ENCODE measurements around the gene IFI35.
"Not testable (repeated sequence)": the region's sequence is repeated elsewhere in the genome, so short reads cannot be mapped to it uniquely, and the experiment has no call there.

Gene IFI35

DNA sequence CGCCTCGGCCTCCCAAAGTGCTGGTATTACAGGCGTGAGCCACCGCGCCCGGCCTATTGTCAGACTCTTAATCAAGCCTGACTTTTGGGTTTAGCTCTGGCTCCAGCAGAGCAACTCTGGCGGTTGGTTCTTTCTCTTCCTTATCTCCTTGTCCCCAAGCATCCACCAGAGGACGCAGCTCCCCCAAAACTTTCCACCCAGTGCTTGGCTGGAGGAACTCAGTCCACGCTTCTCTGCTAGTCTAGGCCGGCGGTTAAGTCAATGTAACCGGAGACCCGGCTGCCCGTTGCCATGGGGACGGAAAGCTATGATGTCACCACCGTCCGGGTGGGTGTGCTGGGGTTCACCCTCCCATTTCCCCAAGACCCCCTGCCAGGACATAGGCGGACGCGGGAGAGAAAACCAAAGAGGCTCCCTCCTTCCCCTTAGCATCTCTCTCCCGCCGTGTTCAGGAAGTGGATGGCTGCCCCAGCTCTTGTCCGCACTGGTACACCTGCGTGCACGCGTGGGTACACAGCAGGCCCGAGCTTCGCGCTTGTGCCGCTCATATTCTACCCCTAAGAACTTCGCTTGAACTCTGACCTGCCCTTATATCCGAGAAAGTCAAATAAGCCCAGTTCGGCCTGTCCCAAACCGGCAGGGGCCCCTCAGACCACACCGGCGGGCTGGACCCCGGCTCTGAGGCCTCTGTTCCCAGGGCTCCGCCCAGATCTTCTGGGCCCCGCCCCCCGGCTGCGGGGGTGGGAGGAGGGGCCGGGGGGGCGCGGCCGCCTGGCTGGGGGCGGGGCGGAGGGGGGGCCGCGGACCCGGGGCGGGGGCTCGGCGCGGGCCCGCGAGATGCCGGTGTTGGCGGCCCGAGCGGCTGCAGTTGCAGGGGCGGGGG lies 18.1 kb downstream of the IFI35 start, which contains the start of gene RND2:
TSS of gene RND2 (plus strand) at position 825 of the 883 bp plus-strand sequence. CDS start 117 bp downstream, outside the sequence.
- DNase-seq: peak; percentile 96

DNA sequence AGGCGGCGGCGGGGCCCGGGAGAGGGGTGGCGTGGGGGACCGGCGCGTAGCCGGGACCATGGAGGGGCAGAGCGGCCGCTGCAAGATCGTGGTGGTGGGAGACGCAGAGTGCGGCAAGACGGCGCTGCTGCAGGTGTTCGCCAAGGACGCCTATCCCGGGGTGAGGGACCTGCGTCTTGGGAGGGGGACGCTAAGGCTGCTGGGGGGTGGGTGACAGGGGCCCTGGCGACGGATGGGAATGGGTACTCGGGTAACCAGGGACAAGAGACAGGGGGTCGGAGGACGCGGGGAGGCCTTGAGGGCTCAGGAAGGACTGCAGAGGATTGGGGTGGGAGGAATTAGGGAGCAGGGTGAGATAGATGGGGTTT lies 18.7 kb downstream of the IFI35 start:
- DNase-seq: no peak

DNA sequence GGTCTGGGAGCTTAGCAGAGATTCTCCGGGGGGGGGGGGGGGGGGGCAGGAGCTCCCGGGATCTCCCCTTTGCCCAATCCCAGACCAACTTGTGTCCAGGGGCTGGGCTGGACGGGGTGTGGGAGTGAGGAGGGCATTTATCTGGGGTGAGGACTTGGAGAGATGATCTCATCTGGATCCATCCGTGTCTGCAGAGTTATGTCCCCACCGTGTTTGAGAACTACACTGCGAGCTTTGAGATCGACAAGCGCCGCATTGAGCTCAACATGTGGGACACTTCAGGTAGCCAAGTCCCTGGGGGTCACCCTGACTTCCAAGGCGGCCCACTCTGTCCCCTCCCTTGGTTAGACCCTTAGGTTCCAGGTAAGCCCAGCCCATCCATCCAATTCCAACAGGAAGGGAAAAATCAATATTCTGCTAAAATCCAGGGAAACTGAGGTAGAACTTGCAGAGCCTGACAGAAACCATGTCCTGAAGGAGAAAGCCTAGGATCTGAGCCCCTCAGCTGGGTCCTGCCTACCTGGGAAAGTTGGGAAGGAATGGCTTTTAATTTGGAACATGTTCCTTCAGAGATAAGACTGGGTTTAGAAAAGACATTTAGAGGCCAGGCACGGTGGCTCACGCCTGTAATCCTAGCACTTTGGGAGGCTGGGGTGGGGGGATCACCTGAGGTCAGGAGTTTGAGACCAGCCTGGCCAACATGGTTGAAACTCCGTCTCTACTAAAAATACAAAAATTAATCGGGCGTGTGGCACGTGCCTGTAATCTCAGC lies 19.4 kb downstream of the IFI35 start:
- no peak for DNase-seq

DNA sequence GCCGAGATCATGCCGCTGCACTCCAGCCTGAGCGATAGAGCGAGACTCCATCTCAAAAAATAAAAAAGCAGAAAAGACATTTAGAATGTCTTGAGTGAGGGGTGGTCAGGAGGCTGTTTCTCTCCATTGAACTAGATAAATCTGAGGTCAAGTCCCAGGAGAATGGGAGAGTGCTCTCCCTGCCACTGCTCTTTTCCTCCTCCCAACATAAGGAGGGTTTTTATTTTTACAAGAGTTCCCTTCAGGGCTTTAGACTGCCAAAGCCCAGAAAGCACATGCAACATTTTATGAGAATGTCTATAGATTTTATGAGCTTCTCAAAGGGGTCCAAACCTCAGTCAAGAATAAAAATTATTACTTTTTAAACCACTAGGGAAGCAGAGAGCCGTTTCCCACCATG lies 20.0 kb downstream of the IFI35 start:
- DNase-seq: no peak

DNA sequence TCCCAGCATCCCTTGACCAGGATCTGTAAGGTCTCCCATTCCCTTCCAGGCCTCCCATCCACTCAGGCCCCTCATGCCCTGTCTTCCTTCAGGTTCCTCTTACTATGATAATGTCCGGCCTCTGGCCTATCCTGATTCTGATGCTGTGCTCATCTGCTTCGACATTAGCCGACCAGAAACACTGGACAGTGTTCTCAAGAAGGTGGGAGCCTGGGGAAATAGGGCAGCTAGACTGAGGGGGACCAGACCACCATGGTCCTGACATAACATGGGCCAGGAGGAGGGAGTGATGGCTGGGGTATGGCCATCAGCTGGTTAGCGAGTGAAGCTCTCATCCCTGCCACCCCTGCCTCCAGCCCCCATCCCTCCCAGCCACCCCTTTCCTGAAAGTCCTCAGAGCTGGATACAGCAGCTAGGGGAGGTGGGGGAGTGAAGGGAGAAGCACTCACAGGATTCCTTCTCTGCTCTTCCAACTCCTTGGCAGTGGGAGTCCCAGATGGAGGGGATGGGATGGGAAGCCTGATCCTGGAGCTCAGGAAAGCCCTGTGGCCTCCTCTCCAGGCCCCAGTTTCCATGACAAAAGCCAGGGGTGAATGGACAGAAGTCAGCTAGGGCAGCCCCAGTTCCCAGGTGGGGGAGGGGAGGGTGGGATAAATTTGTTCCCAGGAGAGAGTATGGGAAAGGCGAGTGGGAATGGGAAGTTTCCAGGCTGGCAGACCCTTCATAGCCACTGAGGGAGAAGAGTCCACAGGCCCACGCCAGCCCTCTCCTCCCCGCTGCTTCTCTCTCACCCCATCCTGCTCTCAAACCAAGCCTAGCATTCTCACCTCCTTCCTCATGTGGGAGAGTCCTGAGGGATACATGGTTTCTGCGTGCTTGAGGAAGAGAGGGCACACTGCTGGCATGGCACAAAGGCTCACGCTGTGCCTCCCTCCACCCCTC lies 20.8 kb downstream of the IFI35 start:
- DNase-seq: no peak

DNA sequence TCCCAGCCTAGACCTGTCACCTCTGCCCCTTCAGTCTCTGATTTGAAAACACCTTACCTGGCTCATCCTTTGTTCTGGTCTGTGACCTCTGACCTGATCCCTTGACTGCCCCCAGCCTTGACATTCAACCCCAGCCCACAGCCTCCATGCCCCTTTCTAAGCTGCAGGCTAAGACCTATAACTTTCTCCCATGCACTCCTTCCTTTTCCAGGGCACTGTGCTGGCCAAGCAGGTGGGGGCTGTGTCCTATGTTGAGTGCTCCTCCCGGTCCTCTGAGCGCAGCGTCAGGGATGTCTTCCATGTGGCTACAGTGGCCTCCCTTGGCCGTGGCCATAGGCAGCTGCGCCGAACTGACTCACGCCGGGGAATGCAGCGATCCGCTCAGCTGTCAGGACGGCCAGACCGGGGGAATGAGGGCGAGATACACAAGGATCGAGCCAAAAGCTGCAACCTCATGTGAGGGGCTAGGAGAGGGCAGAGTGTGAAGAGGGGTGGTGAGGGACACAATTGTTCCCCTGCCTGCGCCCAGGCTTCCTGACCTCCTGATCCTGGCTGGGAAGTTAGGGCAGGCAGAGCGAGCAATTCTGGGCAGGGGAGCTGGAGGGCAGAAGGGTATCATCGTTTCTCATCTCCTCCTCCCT lies 21.8 kb downstream of the IFI35 start:
- DNase-seq: no peak

DNA sequence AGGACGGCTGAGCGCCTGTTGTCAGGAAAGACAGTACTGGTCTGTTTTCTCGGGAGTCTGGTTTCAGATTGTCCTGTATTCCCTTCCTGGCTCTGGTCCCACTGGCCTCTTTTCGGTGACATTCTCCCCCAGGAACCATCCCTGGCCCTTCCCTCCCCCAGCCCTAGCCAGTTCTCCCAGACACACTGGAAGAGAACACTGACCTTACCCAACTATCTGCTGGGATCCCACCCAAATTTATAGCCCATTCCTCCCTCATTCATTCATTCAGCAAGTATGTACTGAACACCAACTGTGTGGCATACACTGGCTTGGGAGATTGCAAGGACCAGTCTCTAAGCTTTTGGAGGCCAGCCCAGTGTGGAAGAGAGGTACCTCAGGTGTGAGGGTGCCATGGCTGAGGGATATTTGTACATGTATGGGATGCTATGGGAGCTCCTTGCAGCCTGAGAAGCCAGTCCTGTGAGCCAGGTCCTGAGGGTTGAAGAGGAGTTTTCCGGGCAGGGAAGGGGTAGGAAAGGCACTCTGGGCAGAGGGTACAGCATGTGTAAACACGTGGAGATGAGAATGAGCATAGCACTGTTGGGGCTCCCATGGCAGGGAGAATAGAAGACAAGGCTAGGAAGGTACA lies 23.7 kb downstream of the IFI35 start:
- no peak for DNase-seq

DNA sequence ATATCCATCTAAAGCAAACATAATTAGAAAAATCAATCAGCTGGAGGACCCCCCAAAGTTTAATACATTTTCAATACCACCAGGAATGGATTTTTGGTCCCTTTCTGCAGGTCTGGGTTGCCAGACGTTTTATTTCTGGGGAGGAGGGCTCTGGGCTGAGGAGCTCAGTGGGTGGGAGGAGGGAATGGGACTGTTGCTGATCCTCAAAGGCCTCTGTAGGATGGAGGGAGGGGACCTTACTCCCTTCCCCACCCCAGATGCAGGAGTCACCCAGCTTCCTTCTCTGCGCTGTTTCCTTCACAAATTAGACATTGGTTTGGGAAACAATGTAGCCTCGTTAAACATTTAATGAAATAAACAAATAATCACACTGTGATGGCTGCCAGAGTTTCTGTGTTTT lies 25.1 kb downstream of the IFI35 start:
- no peak for DNase-seq

DNA sequence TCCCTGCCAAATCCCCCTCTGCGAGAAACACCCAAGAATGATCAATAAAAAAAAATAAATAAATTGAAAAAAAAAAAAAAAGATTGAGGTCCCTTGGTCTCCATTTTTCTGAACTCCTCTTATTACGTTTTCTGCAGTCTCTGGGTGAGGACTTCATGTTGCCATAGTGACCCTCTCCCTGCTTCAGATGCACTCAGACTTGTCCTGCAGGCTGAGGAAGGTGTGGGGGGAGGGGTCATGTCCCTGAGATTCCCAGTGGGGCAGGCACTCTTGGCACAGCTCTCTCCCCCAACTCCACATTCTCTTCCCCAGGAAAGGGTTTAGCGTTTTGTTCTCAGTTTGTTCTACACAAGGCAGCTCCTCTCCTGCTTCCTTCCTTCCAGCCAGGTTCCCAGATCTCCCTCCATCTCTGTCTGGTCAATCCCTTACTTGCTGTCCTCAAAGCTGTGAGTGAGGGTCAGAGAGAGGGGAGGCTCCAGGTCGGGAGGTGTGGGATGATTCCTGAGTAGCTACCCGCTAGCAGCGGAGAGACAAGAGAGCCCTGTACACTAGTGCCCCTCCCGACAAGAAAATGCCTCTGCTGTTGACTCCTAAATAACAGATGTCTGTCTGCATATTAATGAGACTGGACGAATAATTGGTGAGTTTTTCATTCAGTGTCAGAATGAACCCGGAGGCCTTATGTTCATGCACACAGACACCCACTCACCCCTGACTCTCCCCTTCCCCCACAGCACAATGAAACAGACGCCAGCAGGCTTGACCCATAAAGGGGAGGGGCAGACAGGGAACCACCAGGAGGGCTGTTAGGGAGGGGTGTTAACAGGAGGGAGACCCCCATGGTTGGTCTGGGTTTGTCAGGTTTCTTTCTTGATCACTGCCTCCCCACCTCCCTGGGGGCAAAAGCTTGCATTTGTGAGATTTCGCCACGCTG lies 27.6 kb downstream of the IFI35 start:
- DNase-seq: no peak

DNA sequence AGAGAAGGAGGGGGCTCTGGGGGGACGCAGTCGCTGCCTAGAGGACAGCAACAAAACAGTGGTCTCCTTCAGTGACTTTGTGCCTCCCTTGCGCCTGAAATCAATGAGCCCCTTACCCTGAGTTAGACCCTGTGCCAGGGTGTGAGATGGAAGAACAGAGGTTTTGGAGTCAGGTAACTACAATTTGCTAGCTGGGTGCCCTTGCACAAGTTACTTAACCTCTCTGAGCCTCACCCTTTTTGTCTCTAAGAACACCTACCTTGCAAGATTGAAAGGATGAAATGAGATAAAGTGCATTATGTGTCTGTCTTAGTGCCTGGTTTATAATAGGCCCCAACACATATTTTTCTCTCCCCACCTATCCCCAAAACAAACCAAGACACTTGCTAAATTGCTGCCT lies 28.3 kb downstream of the IFI35 start:
- no peak for DNase-seq

DNA sequence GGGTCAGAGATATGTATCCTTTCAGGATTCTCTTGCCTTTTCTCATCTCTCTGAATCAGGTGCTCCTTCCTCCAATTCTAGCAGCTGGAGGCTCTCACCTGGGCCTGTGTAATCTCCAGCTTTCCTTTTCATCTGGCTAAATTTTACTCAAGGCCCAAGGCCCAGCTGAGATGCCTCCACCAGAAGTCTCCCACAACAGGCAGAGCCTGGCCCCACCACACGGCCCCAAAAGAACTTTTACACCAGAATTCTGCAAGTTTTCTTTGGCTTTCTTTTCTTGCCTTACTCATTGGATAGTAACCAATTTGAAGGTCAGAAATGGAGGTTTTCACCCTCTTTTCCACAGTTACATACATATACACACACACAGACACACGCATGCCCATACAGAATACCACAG lies 33.1 kb downstream of the IFI35 start:
- DNase-seq: no peak

DNA sequence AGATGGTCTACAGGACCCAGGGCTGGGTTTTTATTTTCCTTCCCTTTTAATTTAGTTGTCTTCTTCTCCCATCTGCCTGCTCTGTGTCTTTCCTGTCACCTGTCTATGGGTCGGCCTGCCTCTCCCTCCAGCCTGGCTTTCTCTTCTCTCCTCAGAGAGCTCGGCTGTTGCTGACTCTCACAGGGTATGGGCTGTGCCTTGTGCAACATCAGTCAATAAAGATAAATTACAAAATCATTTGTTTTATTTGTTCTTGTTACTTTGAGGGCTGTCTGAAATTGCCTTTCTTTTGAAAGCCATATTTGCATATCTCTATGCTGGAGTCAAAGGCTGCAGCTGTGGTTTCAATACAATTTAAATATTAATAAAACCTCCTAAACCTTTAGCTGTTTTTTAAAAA lies 34.1 kb downstream of the IFI35 start:
- no peak for DNase-seq

DNA sequence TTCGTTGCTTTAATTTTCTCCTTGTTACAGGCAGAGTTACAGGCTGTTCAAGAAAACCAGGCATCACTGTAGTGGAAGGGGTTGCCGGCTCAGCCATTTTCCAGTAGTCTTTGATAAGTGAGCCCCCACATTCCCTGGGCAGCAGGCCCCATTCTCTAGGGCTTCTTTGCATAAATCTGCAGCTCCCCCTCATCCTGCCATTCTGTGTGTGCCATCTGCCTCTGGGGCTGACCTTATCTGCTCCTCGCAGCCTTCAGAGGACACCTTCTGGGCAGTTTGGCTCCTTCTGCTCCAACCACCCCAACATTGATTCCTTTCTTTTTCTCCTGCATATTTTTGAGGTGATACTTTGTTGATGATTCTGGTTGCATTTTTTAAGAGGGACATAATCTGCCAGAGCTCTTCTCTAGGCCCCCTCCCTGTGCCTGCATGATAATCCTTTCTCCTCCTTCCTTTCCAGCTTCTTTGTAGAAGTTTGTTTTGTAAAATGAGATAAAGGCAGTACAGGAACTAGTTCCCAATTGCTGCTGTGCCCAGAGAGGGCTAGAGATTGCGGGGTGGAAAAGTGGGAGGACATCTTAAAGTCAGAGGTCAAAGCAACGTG lies 35.5 kb downstream of the IFI35 start:
- peak; percentile 3 for DNase-seq

DNA sequence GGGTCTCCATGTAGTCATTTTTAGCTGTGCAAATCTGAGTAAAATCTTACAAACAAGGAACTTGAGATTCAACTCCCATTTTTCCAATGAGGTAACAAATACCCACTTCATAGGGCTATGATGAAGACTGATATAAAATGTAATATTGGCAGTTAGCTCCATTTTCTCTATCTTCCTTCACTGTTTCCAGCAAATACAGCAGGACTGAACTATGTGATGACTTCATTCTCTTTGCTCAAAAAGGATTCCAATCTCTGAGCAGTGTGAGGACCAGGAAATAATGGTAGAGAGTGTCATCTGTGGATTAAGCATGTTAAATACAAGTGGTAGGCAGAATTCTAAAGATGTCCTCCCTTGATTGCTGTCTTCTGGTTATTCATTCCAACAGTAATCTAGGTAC lies 36.7 kb downstream of the IFI35 start:
- DNase-seq: no peak

DNA sequence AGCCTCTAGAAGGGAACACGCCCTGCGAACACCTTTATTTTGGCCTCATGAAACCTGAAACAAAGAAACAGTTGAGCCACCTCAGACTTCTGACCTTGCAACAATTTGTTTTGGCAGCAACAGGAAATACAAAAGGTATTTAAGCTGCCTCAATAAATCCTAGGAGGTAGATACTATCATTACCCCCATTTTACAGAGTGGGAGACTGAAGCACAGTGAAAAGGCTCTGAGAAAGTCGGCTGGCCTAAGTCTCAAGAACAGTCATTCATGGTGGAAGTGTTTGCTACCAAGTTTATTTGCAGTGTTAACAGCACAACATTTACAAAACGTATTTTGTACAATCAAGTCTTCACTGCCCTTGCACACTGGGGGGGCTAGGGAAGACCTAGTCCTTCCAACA lies 37.4 kb downstream of the IFI35 start:
- no peak for DNase-seq

DNA sequence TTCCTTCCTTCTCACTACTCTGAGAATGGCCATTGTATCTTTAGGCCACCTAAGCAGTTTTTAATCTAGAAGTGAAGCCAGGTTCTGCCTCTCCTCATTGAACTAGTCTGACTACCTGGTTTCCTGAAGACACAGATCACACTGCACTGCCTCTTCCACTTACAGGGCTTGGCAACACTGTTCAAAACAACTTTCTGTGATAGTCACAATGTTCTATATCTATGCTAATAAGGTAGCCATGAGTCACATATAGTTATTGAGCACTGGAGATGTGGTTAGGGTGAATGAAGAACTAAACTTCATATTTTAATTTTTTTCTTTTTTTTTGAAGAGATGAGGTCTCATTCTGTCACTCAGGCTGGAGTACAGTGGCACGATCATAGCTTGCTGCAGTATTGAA lies 45.4 kb downstream of the IFI35 start:
- no peak for DNase-seq

DNA sequence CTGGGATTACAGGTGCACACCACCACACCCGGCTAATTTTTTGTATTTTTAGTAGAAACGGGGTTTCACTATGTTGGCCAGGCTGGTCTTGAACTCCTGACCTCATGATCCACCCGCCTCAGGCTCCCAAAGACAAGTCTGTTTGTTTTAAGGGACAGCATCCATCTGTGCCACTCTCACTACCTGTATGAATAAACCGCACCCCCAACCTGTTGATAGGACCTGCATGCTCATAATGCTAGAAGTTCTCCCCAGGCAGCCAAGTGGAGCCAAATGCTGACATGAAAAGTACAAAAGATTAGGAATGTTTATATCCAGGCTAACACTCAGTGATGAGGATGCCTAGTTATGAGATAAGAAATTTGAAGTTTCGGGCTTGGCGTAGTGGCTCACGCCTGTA lies 46.4 kb downstream of the IFI35 start:
- not testable (repeated sequence) for DNase-seq

DNA sequence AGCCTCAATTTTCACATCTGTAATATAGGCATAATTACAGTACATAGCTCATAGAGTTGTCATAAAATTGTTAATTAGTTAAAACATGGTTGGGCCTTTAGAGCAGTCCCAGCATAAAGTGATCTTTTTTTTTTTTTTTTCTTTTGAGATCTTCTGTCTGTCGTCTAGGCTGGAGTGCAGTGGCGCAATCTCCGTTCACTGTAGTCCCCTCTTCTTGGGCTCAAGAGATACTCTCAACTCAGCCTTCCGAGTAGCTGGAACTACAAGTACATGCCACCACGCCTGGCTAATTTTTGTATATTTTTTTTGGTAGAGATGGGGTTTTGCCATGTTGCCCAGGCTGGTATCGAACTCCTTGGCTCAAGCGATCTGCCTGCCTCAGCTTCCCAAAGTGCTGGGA lies 49.5 kb downstream of the IFI35 start:
- DNase-seq: no peak

DNA sequence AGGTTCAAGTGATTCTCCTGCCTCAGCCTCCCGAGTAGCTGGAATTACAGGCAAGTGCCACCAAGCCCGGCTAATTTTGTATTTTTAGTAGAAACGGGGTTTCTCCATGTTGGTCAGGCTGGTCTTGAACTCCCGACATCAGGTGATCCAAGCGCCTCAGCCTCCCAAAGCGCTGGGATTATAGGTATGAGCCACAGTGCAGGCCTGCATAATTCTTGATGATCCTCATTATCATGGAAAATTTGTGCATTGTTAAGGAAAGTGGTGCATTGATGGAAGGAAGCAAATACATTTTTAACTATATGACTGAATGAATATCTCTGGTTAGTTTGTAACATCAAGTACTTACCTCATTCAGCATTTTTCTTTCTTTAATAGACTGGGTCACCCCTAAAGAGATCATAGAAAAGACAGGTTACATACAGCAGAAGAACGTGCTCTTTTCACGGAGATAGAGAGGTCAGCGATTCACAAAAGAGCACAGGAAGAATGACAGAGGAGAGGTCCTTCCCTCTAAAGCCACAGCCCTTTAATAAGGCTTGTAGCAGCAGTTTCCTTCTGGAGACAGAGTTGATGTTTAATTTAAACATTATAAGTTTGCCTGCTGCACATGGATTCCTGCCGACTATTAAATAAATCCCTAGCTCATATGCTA lies 56.5 kb downstream of the IFI35 start:
- DNase-seq: no peak

All from fibroblast of skin of right biceps (primary cell).